ENCODE measurements around the gene XRCC3.

Gene XRCC3

GRCh38 chr14:103738701-103739451, 23.6 kb upstream of the XRCC3 start:
- DNase-seq (ENCODE audit: low spot score), result no peak

GRCh38 chr14:103738166-103738565, 22.9 kb upstream of the XRCC3 start:
- DNase-seq (ENCODE audit: low spot score), result no peak

- no peak for DNase-seq (ENCODE audit: low spot score)
These were observed 22.3 kb upstream of the XRCC3 start for GRCh38 chr14:103737432-103738045.

- no peak for DNase-seq (ENCODE audit: low spot score)
These were observed 21.5 kb upstream of the XRCC3 start for GRCh38 chr14:103736546-103737431.

DNA sequence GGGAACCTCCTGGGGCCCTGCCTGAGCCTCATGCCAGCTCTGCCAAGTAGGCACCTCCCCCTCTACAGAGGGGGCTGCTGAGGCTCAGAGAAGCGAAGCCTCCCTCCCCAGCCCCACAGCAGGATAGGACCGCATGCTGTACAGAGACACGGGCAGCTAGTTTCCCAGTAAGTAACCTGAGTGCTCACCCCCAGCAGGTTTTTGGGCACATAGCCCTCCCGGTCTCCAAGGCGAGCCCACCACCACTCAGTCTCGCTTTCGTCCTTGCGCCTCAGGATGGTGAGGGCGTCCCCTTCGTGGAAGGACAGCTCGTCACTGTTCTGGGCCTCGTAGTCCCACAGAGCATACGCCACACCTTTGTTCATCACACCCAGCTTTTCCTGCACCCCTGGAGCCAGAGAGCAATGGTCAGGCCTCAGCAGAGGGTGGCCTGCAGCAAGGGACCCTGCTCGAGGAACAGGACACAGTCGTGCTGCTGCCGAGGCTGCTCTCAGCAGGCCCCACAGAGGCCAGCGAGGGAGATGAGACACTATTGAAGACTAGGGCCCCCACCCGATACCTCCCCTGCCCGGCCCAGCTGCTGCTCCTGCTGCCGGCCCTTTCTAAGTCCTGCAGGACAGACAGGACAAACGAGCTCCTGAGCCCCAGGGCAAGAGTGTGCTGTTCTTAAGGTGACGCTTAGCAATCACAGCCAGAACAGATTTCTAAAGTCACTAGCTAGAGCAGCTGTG, 20.7 kb upstream of the XRCC3 start:
- DNase-seq (ENCODE audit: low spot score), result no peak

GRCh38 chr14:103735439-103735814, 20.2 kb upstream of the XRCC3 start:
- DNase-seq (ENCODE audit: low spot score), result no peak

GRCh38 chr14:103735022-103735421, 19.8 kb upstream of the XRCC3 start:
- no peak for DNase-seq (ENCODE audit: low spot score)

DNA sequence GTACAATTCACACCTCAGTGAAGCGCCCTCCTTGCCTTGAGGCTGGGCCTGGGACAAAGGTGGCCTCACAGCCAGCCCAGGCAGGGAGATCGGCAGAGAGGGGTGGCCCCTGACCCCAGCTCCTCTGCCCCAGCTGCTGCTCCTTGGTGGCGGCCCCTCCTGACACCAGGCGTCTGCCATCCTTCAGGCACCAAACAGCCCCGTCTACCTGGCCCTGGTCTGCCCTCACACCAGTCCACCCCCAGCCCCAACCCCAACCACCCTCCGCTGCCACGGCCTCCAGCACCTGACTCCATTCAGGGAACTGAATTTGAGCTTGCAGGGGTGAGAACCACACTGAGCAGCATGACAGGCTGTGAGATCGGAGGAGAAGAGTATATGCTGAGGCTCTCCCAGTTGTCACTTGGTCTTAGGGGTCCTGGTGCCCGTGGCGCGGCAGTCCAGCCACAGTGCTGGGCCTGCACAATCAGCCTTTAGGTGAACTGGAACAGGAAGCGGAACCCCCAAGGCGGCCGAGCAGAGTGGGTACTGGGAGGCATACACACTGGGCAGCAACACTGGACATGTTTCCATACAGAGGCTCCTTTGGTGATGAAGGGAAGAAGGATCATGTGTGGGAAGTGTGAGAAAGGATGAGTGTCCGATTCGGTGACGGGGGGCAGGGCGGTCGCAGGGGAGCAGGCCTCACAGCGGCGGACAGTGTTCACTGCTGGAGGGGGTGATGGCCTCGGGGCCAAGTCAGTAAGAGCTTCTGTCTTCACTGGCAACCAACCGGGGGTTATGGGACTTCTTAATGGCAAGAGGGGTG, 19.0 kb upstream of the XRCC3 start:
- DNase-seq (ENCODE audit: low spot score), result no peak

- DNase-seq (ENCODE audit: low spot score), result no peak
These were observed 18.4 kb upstream of the XRCC3 start for GRCh38 chr14:103733651-103734050.

DNA sequence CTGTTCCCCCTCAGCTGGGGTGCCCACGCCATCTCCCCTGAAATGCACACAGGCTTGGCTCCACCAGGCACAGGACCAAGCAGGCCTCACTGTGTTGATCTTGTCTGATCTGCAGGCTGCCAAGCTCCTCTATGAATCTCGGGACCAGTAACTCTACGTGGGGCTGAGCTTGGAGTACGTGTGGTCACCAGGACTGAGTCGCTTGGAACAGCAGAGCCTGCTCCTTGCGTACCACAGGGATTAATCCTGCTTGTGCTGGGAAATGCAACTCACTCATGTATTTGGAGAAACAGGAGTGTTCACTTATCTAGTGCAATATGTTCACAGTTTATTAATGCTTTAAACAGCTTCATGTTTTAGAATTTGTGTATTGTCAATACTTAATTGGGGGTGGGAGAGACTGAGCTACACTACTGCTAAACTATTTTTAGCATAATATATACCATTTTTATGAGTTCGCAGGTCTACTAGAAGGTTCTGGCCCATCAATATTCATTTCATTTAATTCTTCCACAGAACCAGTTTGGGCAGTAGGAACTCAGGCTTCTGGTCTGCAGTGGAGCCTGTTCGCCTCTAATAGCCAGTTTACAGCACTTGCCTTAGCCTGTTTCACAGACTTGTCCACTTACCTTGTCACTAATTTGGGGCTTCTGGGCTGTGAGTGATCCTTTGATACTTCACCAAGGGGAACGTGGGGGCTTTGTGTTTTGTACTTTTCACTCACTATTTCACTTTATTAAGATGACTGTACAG, 17.8 kb upstream of the XRCC3 start:
- DNase-seq (ENCODE audit: low spot score), result no peak

DNA sequence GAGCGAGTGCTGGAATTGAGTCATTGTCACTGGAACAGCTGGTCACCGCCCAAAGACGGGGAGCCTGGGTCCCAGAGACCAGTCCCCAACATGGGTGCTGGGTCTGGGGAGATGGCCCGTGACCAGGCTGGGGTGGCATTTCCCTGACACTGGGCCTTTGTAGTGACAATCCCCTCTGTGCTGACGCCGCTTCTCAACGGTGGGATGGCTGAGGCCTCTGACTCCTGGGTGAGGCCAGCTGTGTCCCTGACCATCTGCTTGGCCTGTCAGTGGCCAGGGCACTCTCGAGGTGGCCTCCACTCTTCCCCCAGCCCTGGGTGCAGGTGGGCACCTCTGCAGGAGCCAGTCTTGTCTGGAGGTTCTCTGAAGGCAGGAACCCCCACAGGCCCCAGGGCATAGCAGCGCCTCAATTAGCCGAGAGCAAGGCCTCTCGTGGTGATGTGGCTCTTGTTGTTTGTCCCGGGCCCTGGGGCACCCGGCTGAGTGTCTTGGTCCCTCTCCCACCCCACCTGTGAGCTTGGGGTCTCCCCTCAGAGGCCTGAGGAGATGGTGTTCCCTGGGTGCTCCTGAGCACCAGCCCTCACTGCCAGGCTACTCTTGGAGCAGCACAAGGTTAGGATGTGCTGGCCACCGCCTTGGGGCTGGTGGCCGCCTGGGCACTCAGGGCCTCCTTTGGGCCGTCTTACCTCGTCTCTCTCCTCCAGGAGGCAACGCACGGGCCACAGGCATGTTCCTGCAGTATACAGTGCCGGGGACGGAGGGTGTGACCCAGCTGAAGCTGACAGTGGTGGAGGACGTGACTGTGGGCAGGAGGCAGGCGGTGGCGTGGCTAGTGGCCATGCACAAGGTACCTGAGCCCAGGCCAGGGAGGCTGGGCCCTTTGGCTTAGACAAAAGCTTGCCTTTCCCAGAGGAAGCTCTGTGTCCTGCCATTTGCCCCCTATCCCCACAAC, 16.9 kb upstream of the XRCC3 start:
- no peak for DNase-seq (ENCODE audit: low spot score)

DNA sequence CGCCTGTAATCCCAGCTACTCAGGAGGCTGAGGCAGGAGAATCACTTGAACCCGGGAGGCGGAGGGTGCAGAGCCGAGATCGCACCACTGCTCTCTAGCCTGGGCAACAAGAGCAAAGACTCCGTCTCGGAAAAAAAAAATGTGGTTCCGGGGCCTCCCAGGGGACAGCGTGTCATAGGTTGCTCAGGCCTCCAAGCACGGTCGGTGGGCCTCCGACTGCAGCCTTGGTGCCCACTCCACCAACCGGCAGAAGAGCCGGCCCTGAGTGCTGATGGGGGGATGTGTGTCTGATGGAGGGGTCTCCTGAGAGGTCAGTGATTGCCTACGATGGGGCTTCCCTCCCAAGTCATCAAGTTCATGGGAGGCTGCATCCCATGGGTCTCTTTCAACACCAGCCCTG, 16.2 kb upstream of the XRCC3 start:
- no peak for DNase-seq (ENCODE audit: low spot score)

- DNase-seq (ENCODE audit: low spot score), result no peak
These were observed 15.3 kb upstream of the XRCC3 start for GRCh38 chr14:103730490-103731035.

- no peak for DNase-seq (ENCODE audit: low spot score)
These were observed 14.5 kb upstream of the XRCC3 start for GRCh38 chr14:103729496-103730448.

GRCh38 chr14:103728721-103729120, 13.5 kb upstream of the XRCC3 start:
- no peak for DNase-seq (ENCODE audit: low spot score)

DNA sequence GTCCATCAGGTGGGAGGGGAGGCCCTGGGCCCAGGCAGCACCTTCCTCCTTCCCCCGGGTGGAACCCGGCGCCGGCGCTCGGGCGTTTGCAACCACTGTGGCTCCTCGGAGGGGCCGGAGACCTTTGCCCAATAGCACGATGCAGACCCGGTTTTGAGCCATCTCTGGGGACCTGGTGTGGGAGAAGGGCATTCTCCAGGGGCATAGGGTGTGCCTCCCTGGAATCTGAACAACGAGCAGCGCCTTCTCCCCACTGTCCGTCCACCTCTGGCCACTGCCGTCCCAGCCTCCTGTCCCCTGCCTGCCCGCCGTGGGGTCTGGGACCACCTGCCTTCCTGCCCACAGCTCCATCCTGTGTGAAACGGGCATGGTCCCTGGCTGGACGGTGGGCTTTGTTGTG, 12.9 kb upstream of the XRCC3 start:
- no peak for DNase-seq (ENCODE audit: low spot score)

DNA sequence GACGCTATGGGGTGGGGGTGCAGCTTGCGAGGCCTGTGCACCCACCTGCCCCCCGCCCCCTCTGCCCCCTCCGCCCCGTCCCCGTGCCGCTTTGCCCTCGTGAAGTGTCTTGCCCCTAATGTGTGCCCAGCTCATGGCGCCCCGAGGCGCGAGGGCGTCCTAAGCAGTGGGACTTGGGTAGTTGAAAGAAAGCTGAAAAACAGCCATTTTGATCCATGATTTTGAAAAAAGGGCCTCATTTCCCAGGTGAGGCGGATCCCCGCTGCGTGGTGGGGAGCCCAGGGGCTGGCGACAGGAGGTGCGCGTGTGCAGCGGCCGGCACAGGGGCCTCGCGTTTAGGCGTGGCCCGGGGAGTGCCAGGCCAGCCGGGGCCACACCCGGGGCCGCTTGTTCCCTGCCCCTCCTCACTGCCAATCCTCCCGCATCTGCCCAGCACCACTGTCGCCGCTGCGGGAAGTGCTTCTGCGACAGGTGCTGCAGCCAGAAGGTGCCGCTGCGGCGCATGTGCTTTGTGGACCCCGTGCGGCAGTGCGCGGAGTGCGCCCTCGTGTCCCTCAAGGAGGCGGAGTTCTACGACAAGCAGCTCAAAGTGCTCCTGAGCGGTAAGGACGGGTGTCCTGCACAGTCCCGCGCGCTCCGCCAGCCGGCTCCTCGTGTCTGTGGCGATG, 12.2 kb upstream of the XRCC3 start:
- no peak for DNase-seq (ENCODE audit: low spot score)
